Smooth muscle cell (in vitro differentiated cells): ENCODE results near the gene C9orf50. TPM values are rescaled to one million over a fixed set of nuclear protein-coding genes. Genes with fewer than 3 reads are reported as not detected.

Source experiments
- DNase-seq: peaks from one replicate; lab custom pipeline; 2025; ENCODE audit not compliant: unreplicated experiment; lab: John Stamatoyannopoulos, UW
- H2AFZ ChIP-seq: fragments of 200-600 bp; sonication (generic); 2 replicates; pipeline ENCODE4 v1.6.0; 2016; ENCODE audit warnings: antibody characterized with exemption, low read depth, mild to moderate bottlenecking
- H3F3A ChIP-seq: fragments of 200-600 bp; sonication (generic); 2 replicates; pipeline ENCODE4 v1.6.0; 2017; ENCODE audit warnings: antibody characterized with exemption, low read depth
- H3K27ac ChIP-seq: fragments of 200-600 bp; sonication (generic); 2 replicates; pipeline ENCODE4 v1.5.1; 2016; ENCODE audit warnings: low read depth, mild to moderate bottlenecking
- H3K27me3 ChIP-seq: fragments of 200-600 bp; sonication (generic); 2 replicates; pipeline ENCODE4 v1.6.1; 2016; ENCODE audit warnings: low read depth, mild to moderate bottlenecking
- H3K36me3 ChIP-seq: fragments of 200-600 bp; sonication (generic); 2 replicates; pipeline ENCODE4 v1.5.1; 2016; ENCODE audit warnings: low read depth
- H3K4me1 ChIP-seq: fragments of 200-600 bp; sonication (generic); 2 replicates; pipeline ENCODE4 v1.5.1; 2016; ENCODE audit warnings: low read depth
- H3K4me2 ChIP-seq: fragments of 200-600 bp; sonication (generic); 2 replicates; pipeline ENCODE4 v1.6.0; 2016; ENCODE audit warnings: mild to moderate bottlenecking
- H3K4me3 ChIP-seq: fragments of 200-600 bp; sonication (generic); 2 replicates; pipeline ENCODE4 v1.5.1; 2016; ENCODE audit warnings: mild to moderate bottlenecking
- H3K79me2 ChIP-seq: fragments of 200-600 bp; sonication (generic); 2 replicates; pipeline ENCODE4 v1.6.0; 2016; ENCODE audit warnings: low read depth, mild to moderate bottlenecking
- H3K9ac ChIP-seq: fragments of 200-600 bp; sonication (generic); 2 replicates; pipeline ENCODE4 v1.6.0; 2016; ENCODE audit warnings: low read depth
- H3K9me3 ChIP-seq: fragments of 200-600 bp; sonication (generic); replicated peaks from 2 replicates; pipeline ENCODE4 v1.5.1; 2016; ENCODE audit warnings: low read depth
- H4K20me1 ChIP-seq: fragments of 200-600 bp; sonication (generic); 2 replicates; pipeline ENCODE4 v1.6.0; 2016; ENCODE audit warnings: low read depth
- CTCF ChIP-seq: fragments of 200-600 bp; sonication (generic); IDR thresholded peaks from 2 replicates; pipeline ENCODE4 v1.5.1; 2017; ENCODE audit warnings: borderline replicate concordance, mild to moderate bottlenecking, antibody characterized with exemption; ENCODE audit not compliant: insufficient read depth, poor library complexity, severe bottlenecking
- WGBS: methylation state at CpG from one replicate; pipeline ENCODE4 v1.1.7; 2016; ENCODE audit warnings: low lambda C conversion rate; 5-methylcytosine and 5-hydroxymethylcytosine counted together
- polyA plus RNA-seq: library from polyadenylated mRNA; unstranded; fragments of >200 nt; fragmentation: Nextera tagmentation; extraction: Ambion mirVana; gene quantifications from 2 replicates; pipeline ENCODE4 v1.2.1, GENCODE V29; 2016
- total RNA-seq: library from RNA; depleted of rRNA; stranded (reverse); fragments of >200 nt; gene quantifications from 2 replicates; pipeline ENCODE4 v1.2.3, GENCODE V29; 2014

Gene C9orf50
- total and polyA plus RNA-seq, 2 experiments from 2014 or later: 0.59 TPM; not detected in 1

- H3K4me3 ChIP-seq: no peak overlapping the region
- H3K9me3 ChIP-seq: no peaks in the 10 kb centered on the region
- H3F3A ChIP-seq: peaks cover 4% of the 10 kb centered on the region
- H3K4me2 ChIP-seq: no peak overlapping the region
- peaks cover 4% of the 10 kb centered on the region for H3K4me1 ChIP-seq
- H3K27ac ChIP-seq: no peak overlapping the region
- 84% methylated on average over 4 of the region's 4 CpGs for WGBS
- no peaks in the 10 kb centered on the region for H3K36me3 ChIP-seq
- no peak overlapping the region for H3K9ac ChIP-seq
- no peak for DNase-seq
- no peaks in the 10 kb centered on the region for H3K27me3 ChIP-seq
- H3K79me2 ChIP-seq: no peaks in the 10 kb centered on the region
- H4K20me1 ChIP-seq: no peaks in the 10 kb centered on the region
- H2AFZ ChIP-seq: no peak overlapping the region
- TF ChIP-seq CTCF: no peak
Measured at GRCh38 chr9:129581505-129582189, 39.3 kb downstream of the C9orf50 start.

GRCh38 chr9:129580211-129580915 is 40.5 kb downstream of the C9orf50 start:
- H3K9ac ChIP-seq: no peak overlapping the region
- no peaks in the 10 kb centered on the region for H3K79me2 ChIP-seq
- TF ChIP-seq CTCF: no peak
- H3K27me3 ChIP-seq: no peaks in the 10 kb centered on the region
- no peak for DNase-seq
- no peak overlapping the region for H3K4me3 ChIP-seq
- no peaks in the 10 kb centered on the region for H4K20me1 ChIP-seq
- WGBS: 92% methylated on average over 11 of the region's 11 CpGs
- no peak overlapping the region for H2AFZ ChIP-seq
- H3K9me3 ChIP-seq: no peaks in the 10 kb centered on the region
- no peaks in the 10 kb centered on the region for H3K36me3 ChIP-seq
- no peak overlapping the region for H3K27ac ChIP-seq
- peaks cover 7% of the 10 kb centered on the region for H3F3A ChIP-seq
- no peak overlapping the region for H3K4me2 ChIP-seq
- H3K4me1 ChIP-seq: peaks cover 4% of the 10 kb centered on the region

- H3K4me1 ChIP-seq: peaks cover 4% of the 10 kb centered on the region
- H3K79me2 ChIP-seq: no peaks in the 10 kb centered on the region
- H3K36me3 ChIP-seq: no peaks in the 10 kb centered on the region
- no peak overlapping the region for H3K9ac ChIP-seq
- TF ChIP-seq CTCF: no peak
- peaks cover 8% of the 10 kb centered on the region for H3F3A ChIP-seq
- no peak overlapping the region for H3K4me2 ChIP-seq
- no peaks in the 10 kb centered on the region for H3K9me3 ChIP-seq
- WGBS: 97% methylated on average over 3 of the region's 3 CpGs
- H4K20me1 ChIP-seq: no peaks in the 10 kb centered on the region
- no peaks in the 10 kb centered on the region for H3K27me3 ChIP-seq
- H3K27ac ChIP-seq: no peak overlapping the region
- DNase-seq: no peak
- H3K4me3 ChIP-seq: no peak overlapping the region
- no peak overlapping the region for H2AFZ ChIP-seq
Measured at GRCh38 chr9:129579294-129579693, 41.6 kb downstream of the C9orf50 start.
